Hepatocyte (in vitro differentiated cells): ENCODE results near the gene SIPA1. TPM values are rescaled to one million over a fixed set of nuclear protein-coding genes. Genes with fewer than 3 reads are reported as not detected.

Experiments used
- DNase-seq: peaks from one replicate; pipeline ENCODE4 v3.0.0-alpha.2; 2016; ENCODE audit warnings: low spot score
- H2AFZ ChIP-seq: fragments of 200-600 bp; sonication (generic); 2 replicates; pipeline ENCODE4 v1.6.0; 2016; ENCODE audit warnings: antibody characterized with exemption, mild to moderate bottlenecking
- H3K27ac ChIP-seq: fragments of 200-600 bp; sonication (generic); 2 replicates; pipeline ENCODE4 v1.5.1; 2016; ENCODE audit warnings: mild to moderate bottlenecking
- H3K27me3 ChIP-seq: fragments of 200-600 bp; sonication (generic); 2 replicates; pipeline ENCODE4 v1.6.1; 2016
- H3K36me3 ChIP-seq: fragments of 200-600 bp; sonication (generic); replicated peaks from 2 replicates; pipeline ENCODE4 v1.5.1; 2016; ENCODE audit warnings: low read depth; ENCODE audit not compliant: insufficient read depth
- H3K4me1 ChIP-seq: fragments of 200-600 bp; sonication (generic); 2 replicates; pipeline ENCODE4 v1.5.1; 2016; ENCODE audit warnings: mild to moderate bottlenecking, moderate library complexity; ENCODE audit not compliant: insufficient read depth
- H3K4me2 ChIP-seq: fragments of 200-600 bp; sonication (generic); 2 replicates; pipeline ENCODE4 v1.6.0; 2016
- H3K4me3 ChIP-seq: fragments of 200-600 bp; sonication (generic); 2 replicates; pipeline ENCODE4 v1.5.1; 2016; ENCODE audit warnings: mild to moderate bottlenecking
- H3K79me2 ChIP-seq: fragments of 200-600 bp; sonication (generic); 2 replicates; pipeline ENCODE4 v1.6.0; 2017; ENCODE audit warnings: mild to moderate bottlenecking
- H3K9me2 ChIP-seq: fragments of 200-600 bp; sonication (generic); replicated peaks from 2 replicates; pipeline ENCODE4 v1.6.0; 2017; ENCODE audit warnings: mild to moderate bottlenecking; ENCODE audit not compliant: insufficient read depth
- H3K9me3 ChIP-seq: fragments of 200-600 bp; sonication (generic); 2 replicates; pipeline ENCODE4 v1.5.1; 2016; ENCODE audit warnings: low read depth, mild to moderate bottlenecking
- H4K20me1 ChIP-seq: fragments of 200-600 bp; sonication (generic); 2 replicates; pipeline ENCODE4 v1.6.0; 2016; ENCODE audit warnings: mild to moderate bottlenecking; ENCODE audit not compliant: insufficient read depth, poor library complexity, severe bottlenecking
- EZH2 ChIP-seq: fragments of 200-600 bp; sonication (generic); IDR thresholded peaks from 2 replicates; pipeline ENCODE4 v1.6.1; 2016; ENCODE audit warnings: antibody characterized with exemption, mild to moderate bottlenecking, borderline replicate concordance
- EZH2phosphoT487 ChIP-seq: fragments of 200-600 bp; sonication (generic); IDR thresholded peaks from one replicate; pipeline ENCODE4 v1.6.1; 2018; ENCODE audit warnings: antibody characterized with exemption, mild to moderate bottlenecking, low read depth, moderate library complexity; ENCODE audit not compliant: unreplicated experiment, severe bottlenecking
- WGBS: methylation state at CpG from one replicate; pipeline ENCODE4 v1.1.6; 2016; ENCODE audit warnings: low lambda C conversion rate; ENCODE audit errors: missing lambda C conversion rate; 5-methylcytosine and 5-hydroxymethylcytosine counted together
- polyA plus RNA-seq: library from polyadenylated mRNA; unstranded; fragments of >200 nt; fragmentation: Nextera tagmentation; extraction: Ambion mirVana; gene quantifications from 2 replicates; pipeline ENCODE4 v1.2.1, GENCODE V29; 2016
- total RNA-seq: library from RNA; depleted of rRNA; stranded (reverse); fragments of >200 nt; gene quantifications from 2 replicates; pipeline ENCODE4 v1.2.3, GENCODE V29; 2014
- TF ChIP-seq, protein P1 (sequence below): fragments of 200-600 bp; sonication (generic); IDR thresholded peaks from 2 replicates; pipeline ENCODE4 v1.5.1; 2016; ENCODE audit warnings: antibody characterized with exemption, mild to moderate bottlenecking; ENCODE audit not compliant: poor library complexity

Gene SIPA1
- total and polyA plus RNA-seq, 2 experiments from 2014 or later, result 15.6 to 42.9 TPM

DNA sequence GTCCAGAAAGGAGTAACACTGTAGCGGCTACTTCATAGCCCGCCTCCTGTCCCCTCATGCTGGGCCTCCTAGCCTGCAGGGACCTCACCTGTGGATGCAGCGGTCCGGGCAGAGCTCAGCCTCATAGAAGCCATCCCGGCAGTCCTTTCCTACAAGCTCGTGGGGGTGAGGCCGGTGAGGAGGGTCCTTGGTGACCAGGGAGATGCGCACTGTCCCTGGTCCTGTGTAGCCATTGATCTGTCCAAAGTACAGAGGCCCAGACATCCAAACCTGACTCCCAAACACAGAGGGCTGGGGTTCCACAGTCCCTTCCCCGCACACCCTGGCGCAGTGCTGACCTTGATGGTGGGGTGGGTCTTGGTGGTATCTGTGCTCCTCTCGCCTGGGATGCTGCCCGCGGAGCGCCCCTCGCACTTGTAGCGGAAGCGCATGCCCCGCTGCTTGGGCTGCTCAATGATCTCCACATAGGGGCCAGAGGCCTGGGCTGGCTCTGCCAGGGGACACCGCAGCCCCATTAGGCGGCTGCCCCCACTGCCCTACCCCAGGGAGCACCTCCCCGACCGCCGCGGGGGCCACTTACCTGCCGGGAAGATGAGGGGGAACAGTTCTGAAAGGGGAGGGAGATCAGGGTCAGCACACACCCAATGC, 23.8 kb downstream of the SIPA1 start:
- TF ChIP-seq EZH2, result no peak
- TF ChIP-seq, protein P1, sequence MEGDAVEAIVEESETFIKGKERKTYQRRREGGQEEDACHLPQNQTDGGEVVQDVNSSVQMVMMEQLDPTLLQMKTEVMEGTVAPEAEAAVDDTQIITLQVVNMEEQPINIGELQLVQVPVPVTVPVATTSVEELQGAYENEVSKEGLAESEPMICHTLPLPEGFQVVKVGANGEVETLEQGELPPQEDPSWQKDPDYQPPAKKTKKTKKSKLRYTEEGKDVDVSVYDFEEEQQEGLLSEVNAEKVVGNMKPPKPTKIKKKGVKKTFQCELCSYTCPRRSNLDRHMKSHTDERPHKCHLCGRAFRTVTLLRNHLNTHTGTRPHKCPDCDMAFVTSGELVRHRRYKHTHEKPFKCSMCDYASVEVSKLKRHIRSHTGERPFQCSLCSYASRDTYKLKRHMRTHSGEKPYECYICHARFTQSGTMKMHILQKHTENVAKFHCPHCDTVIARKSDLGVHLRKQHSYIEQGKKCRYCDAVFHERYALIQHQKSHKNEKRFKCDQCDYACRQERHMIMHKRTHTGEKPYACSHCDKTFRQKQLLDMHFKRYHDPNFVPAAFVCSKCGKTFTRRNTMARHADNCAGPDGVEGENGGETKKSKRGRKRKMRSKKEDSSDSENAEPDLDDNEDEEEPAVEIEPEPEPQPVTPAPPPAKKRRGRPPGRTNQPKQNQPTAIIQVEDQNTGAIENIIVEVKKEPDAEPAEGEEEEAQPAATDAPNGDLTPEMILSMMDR, result no peak
- TF ChIP-seq EZH2phosphoT487, result no peak
- H3K9me3 ChIP-seq, result no peaks in the 10 kb centered on the region
- peak overlapping the region; percentile 100 for H3K27ac ChIP-seq
- H4K20me1 ChIP-seq, result no peaks in the 10 kb centered on the region
- H3K4me3 ChIP-seq, result peak overlapping the region; percentile 96
- peak; percentile 29 for DNase-seq
- H2AFZ ChIP-seq, result no peak overlapping the region
- no peaks in the 10 kb centered on the region for H3K27me3 ChIP-seq
- no peaks in the 10 kb centered on the region for H3K4me1 ChIP-seq
- 77% methylated on average over 21 of the region's 25 CpGs for WGBS
- no peaks in the 10 kb centered on the region for H3K9me2 ChIP-seq
- no peaks in the 10 kb centered on the region for H3K36me3 ChIP-seq
- H3K4me2 ChIP-seq, result peak overlapping the region; percentile 92
- peaks cover 35% of the 10 kb centered on the region for H3K79me2 ChIP-seq

DNA sequence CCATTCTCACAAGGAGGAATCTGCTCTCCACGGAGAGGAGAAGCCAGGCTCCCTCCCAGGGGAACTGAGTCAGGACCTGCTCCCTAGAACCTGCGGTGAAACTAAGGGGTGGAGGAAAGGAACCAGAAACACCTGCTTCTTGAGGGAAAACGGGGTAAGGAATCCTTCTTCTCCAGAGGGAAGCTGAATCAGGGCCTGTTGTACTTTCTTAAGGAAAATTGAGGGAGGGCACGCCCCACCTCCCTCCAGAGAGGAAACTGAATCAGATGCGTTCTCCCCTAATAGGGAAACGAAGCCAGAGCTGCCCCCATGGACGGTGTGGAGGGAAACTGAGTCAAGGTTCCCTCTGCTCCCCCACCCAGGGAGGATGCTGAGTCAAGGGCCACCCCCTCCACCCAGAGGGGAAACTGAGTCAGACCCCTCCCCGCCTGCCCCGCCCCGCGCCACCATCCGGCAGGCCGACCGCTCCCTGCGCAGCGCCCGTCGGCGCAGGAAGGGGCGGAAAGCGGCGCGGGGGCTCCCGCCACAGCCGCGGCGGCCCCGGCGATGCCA, 24.4 kb downstream of the SIPA1 start:
- Histone ChIP-seq H3K4me3 (peak overlapping the region; percentile 96), H2AFZ (no peak overlapping the region), H3K36me3 (no peaks in the 10 kb centered on the region), H3K27ac (peak overlapping the region; percentile 100), H3K4me2 (peak overlapping the region; percentile 92), H3K9me2 (no peaks in the 10 kb centered on the region), H3K79me2 (peaks cover 35% of the 10 kb centered on the region), H4K20me1 (no peaks in the 10 kb centered on the region), H3K4me1 (no peaks in the 10 kb centered on the region), H3K27me3 (no peaks in the 10 kb centered on the region), H3K9me3 (no peaks in the 10 kb centered on the region)
- 3% methylated on average over 14 of the region's 29 CpGs for WGBS
- TF ChIP-seq EZH2phosphoT487 (no peak), EZH2 (no peak)
- TF ChIP-seq, protein P1, result no peak
- DNase-seq, result no peak

- H3K27ac ChIP-seq, result peak within 1 kb of the TSS; percentile 100
- H3K9me3 ChIP-seq, result no peaks in the 10 kb centered on the region
- H3K36me3 ChIP-seq, result no peaks in the 10 kb centered on the region
- H3K27me3 ChIP-seq, result no peaks in the 10 kb centered on the region
- no peaks in the 10 kb centered on the region for H4K20me1 ChIP-seq
- peak within 1 kb of the TSS; percentile 82 for H2AFZ ChIP-seq
- H3K9me2 ChIP-seq, result no peaks in the 10 kb centered on the region
- peak within 1 kb of the TSS; percentile 96 for H3K4me3 ChIP-seq
- H3K4me1 ChIP-seq, result no peaks in the 10 kb centered on the region
- WGBS, result 1% methylated on average over 74 of the region's 91 CpGs
- peaks cover 35% of the 10 kb centered on the region for H3K79me2 ChIP-seq
- peak; percentile 97 for DNase-seq
- peak within 1 kb of the TSS; percentile 92 for H3K4me2 ChIP-seq
- TF ChIP-seq, protein P1, result no peak
- TF ChIP-seq EZH2 (no peak), EZH2phosphoT487 (no peak)
Measured at GRCh38 chr11:65662799-65663638, 25.1 kb downstream of the SIPA1 start, which contains the start of gene RELA. Gene RELA (minus strand): TSS chr11:65662916. CDS start chr11:65662832, 84 bp downstream.
